ENCODE measurements around the gene SLC25A1.

DNA sequence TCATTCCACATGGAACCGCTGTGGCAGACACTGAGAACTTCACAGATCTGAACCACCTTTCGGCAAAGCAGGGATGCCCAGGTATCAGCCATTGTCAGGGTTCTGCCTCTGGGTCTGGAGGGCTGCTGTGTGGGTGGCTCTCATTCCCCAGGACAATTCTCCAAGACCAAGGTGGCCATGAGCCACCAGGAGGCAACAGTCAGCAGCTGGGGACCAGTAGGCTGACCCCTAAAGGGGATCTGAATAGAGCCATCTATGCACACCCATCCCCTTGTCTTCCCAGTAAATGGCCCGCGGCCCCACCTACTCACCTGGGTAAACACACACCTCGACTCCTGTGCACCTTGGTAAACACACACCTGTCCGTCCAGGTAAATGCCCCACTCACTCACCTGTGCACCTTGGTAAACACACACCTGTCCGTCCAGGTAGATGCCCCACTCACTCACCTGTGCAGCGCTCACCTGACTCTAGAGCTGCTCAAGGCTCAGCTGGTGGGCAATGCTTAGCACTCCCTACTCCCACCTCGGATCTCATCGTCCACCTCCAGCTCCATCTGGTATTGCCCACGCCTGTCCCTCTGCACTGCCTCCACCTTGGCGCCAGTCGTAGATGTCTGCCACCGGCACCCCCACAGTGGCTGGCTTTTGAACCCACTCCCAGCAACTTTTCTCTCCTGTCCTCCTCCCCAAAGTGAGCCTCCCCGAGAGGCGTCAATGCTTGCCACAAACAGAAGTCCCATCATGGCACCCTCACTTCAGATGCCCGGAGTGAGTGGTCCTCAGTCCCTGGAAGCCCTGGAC is 10.2 kb downstream of the SLC25A1 start:
- TF ChIP-seq POLR2A (IDR thresholded peaks at IDR 0.05; ENCODE audit: low read depth, low read length) (no peak), POLR2AphosphoS5 (IDR thresholded peaks at IDR 0.05; ENCODE audit: low read depth, low read length) (no peak), TAF1 (IDR thresholded peaks at IDR 0.05; ENCODE audit: borderline replicate concordance, low read depth, low read length) (no peak)

Data from GM12892 (cell line).